PFSK-1 (cell line): Measurements from ENCODE around the gene MTX2.

Experiments used
- REST ChIP-seq, 2 experiments: IDR thresholded peaks; 2 replicates each; pipeline versions ENCODE4 v1.6.1 to v1.8.0; 2011 to 2012; ENCODE audit warnings: low read depth in 2 of 2, low read length in 2 of 2, control low read depth in 1 of 2, inconsistent platforms in 1 of 2, mild to moderate bottlenecking in 1 of 2, moderate library complexity in 1 of 2; ENCODE audit not compliant: insufficient read depth in 1 of 2
- TAF1 ChIP-seq: IDR thresholded peaks from 2 replicates; pipeline ENCODE4 v1.6.1; 2012; ENCODE audit warnings: low read length, control low read depth, borderline replicate concordance; ENCODE audit not compliant: insufficient read depth

- TF ChIP-seq REST (IDR thresholded peaks at IDR 0.05; ENCODE audit: insufficient read depth in 1 of 2, low read depth in 2 of 2, low read length in 2 of 2): no peak
- no peak for TF ChIP-seq TAF1
These were observed 14.2 kb downstream of the MTX2 start for GRCh38 chr2:176283291-176284068.
